H1 (cell line): ENCODE measurements around the gene POMT2. TPM values are rescaled to one million over a fixed set of nuclear protein-coding genes. Genes with fewer than 3 reads are reported as not detected.

Experiments used
- CTCF ChIA-PET: fragments of 300-600 bp; sonication (Branson Sonifier 250); formaldehyde crosslinking; loops from one replicate; lab custom pipeline; 2021; ENCODE audit not compliant: partially characterized antibody; lab: Charles Lee
- POLR2A ChIA-PET: fragments of 300-600 bp; sonication (Branson Sonifier 250); formaldehyde crosslinking; loops from one replicate; lab custom pipeline; 2021; ENCODE audit warnings: inconsistent platforms; ENCODE audit not compliant: partially characterized antibody; lab: Charles Lee
- DNase-seq, 2 experiments: peaks; one replicate each; pipeline versions ENCODE4 v3.0.0 to v3.0.0-alpha.2; 2010 to 2022; ENCODE audit warnings: low spot score in 2 of 2, low read depth in 1 of 2, mixed read lengths in 1 of 2
- FAIRE-seq: peaks from 2 replicates; lab custom pipeline; 2011; peaks lifted over from hg19 to GRCh38; lab: Jason Lieb, UNC
- H2AFZ ChIP-seq: 2 replicates; pipeline ENCODE4 v1.8.1; 2012; ENCODE audit warnings: low read length, inconsistent platforms
- H2AK5ac ChIP-seq: 2 replicates; pipeline ENCODE4 v1.6.1; 2013; ENCODE audit warnings: low read depth, low read length
- H2BK120ac ChIP-seq: replicated peaks from 2 replicates; pipeline ENCODE3; 2013; ENCODE audit warnings: low read depth, low read length, inconsistent platforms
- H2BK12ac ChIP-seq: 2 replicates; pipeline ENCODE4 v1.6.1; 2013; ENCODE audit warnings: low read depth, low read length
- H2BK15ac ChIP-seq: 2 replicates; pipeline ENCODE4 v1.6.1; 2013; ENCODE audit warnings: low read length
- H2BK20ac ChIP-seq: 2 replicates; pipeline ENCODE4 v1.6.1; 2013; ENCODE audit warnings: low read length
- H2BK5ac ChIP-seq: 2 replicates; pipeline ENCODE4 v1.6.1; 2013; ENCODE audit warnings: low read depth, low read length
- H3K14ac ChIP-seq: 2 replicates; pipeline ENCODE4 v1.6.1; 2013; ENCODE audit warnings: inconsistent platforms; ENCODE audit not compliant: insufficient read length
- H3K18ac ChIP-seq: 2 replicates; pipeline ENCODE4 v1.6.1; 2013; ENCODE audit warnings: low read length; ENCODE audit errors: extremely low read depth
- H3K23ac ChIP-seq: 2 replicates; pipeline ENCODE4 v1.6.1; 2013; ENCODE audit warnings: inconsistent platforms; ENCODE audit not compliant: insufficient read length
- H3K23me2 ChIP-seq: 2 replicates; pipeline ENCODE4 v1.6.1; 2013; ENCODE audit warnings: low read depth, low read length
- H3K27ac ChIP-seq: 2 replicates; pipeline ENCODE4 v1.6.1; 2011; ENCODE audit warnings: low read depth, low read length, inconsistent platforms
- H3K27me3 ChIP-seq, 4 experiments: replicated peaks in 1 of 4; 1 replicate in 1 of 4; 2 replicates in 3 of 4; pipeline versions ENCODE4 v1.6.1 to v1.8.1; 2011 to 2013; ENCODE audit warnings: low read length in 3 of 4, mild to moderate bottlenecking in 3 of 4, inconsistent platforms in 2 of 4, mixed read lengths in 2 of 4, moderate library complexity in 1 of 4; ENCODE audit not compliant: control insufficient read depth in 3 of 4, insufficient read depth in 3 of 4; ENCODE audit errors: extremely low read depth in 1 of 4
- H3K36me3 ChIP-seq, 4 experiments: 2 replicates each; pipeline versions ENCODE4 v1.6.1 to v1.8.1; 2011 to 2013; ENCODE audit warnings: mild to moderate bottlenecking in 4 of 4, low read length in 3 of 4, moderate library complexity in 2 of 4, control low read depth in 1 of 4, inconsistent platforms in 1 of 4; ENCODE audit not compliant: insufficient read depth in 4 of 4, control insufficient read depth in 2 of 4
- H3K4ac ChIP-seq: replicated peaks from 2 replicates; pipeline ENCODE3; 2013; ENCODE audit warnings: low read length, low read depth, mixed read lengths, inconsistent platforms; ENCODE audit not compliant: insufficient read length
- H3K4me1 ChIP-seq, 4 experiments: replicated peaks in 1 of 4; 1 replicate in 1 of 4; 2 replicates in 3 of 4; pipeline versions ENCODE4 v1.6.1 to v1.8.1; 2011 to 2013; ENCODE audit warnings: low read length in 3 of 4, inconsistent platforms in 2 of 4, mixed read lengths in 1 of 4; ENCODE audit not compliant: insufficient read depth in 4 of 4, control insufficient read depth in 3 of 4
- H3K4me2 ChIP-seq, 2 experiments: 2 replicates each; pipeline versions ENCODE4 v1.6.1 to v1.8.1; 2011 to 2013; ENCODE audit warnings: low read depth in 2 of 2, low read length in 2 of 2, control low read depth in 1 of 2, inconsistent platforms in 1 of 2, mild to moderate bottlenecking in 1 of 2; ENCODE audit not compliant: insufficient read depth in 1 of 2
- H3K4me3 ChIP-seq, 4 experiments: fragments of 200-600, 300-600 bp in 1 of 4; sonication (generic), shearing (Covaris generic), sonication (Bioruptor Twin) in 1 of 4; 2 replicates each; pipeline versions ENCODE4 v1.5.1 to v1.8.1; 2011 to 2016; ENCODE audit warnings: low read length in 4 of 4, low read depth in 3 of 4, control low read depth in 2 of 4, inconsistent platforms in 2 of 4, mild to moderate bottlenecking in 2 of 4, mixed read lengths in 1 of 4, moderate library complexity in 1 of 4; ENCODE audit not compliant: insufficient read depth in 2 of 4; ENCODE audit errors: extremely low read depth in 1 of 4
- H3K56ac ChIP-seq: replicated peaks from 2 replicates; pipeline ENCODE3; 2013; ENCODE audit warnings: low read depth, mild to moderate bottlenecking, mixed read lengths, low read length, inconsistent platforms; ENCODE audit not compliant: insufficient read length
- H3K79me1 ChIP-seq: 2 replicates; pipeline ENCODE4 v1.6.1; 2013; ENCODE audit warnings: low read depth, low read length, control low read depth
- H3K79me2 ChIP-seq, 2 experiments: 2 replicates each; pipeline versions ENCODE4 v1.6.1 to v1.8.1; 2012 to 2013; ENCODE audit warnings: low read length in 2 of 2, mild to moderate bottlenecking in 2 of 2, inconsistent platforms in 1 of 2; ENCODE audit not compliant: insufficient read depth in 2 of 2, control insufficient read depth in 1 of 2
- H3K9ac ChIP-seq, 4 experiments: replicated peaks in 1 of 4; 1 replicate in 1 of 4; 2 replicates in 3 of 4; pipeline versions ENCODE4 v1.6.1 to v1.8.1; 2011 to 2013; ENCODE audit warnings: low read depth in 3 of 4, low read length in 3 of 4, control low read depth in 2 of 4, mild to moderate bottlenecking in 2 of 4, moderate library complexity in 2 of 4, inconsistent platforms in 1 of 4; ENCODE audit errors: extremely low read depth in 1 of 4
- H3K9me3 ChIP-seq, 2 experiments: 2 replicates each; pipeline versions ENCODE4 v1.6.1 to v1.8.1; 2012 to 2013; ENCODE audit warnings: mild to moderate bottlenecking in 2 of 2, moderate library complexity in 2 of 2, control low read depth in 1 of 2, inconsistent platforms in 1 of 2, low read depth in 1 of 2, low read length in 1 of 2, mixed read lengths in 1 of 2; ENCODE audit not compliant: insufficient read depth in 2 of 2
- H4K20me1 ChIP-seq, 2 experiments: replicated peaks in 1 of 2; 2 replicates each; pipeline versions ENCODE3 to v1.8.1; 2011 to 2013; ENCODE audit warnings: inconsistent platforms in 2 of 2, low read length in 2 of 2, mild to moderate bottlenecking in 1 of 2; ENCODE audit not compliant: insufficient read depth in 2 of 2, control insufficient read depth in 1 of 2
- H4K5ac ChIP-seq: 2 replicates; pipeline ENCODE4 v1.6.1; 2013; ENCODE audit warnings: low read length, low read depth, mixed read lengths, inconsistent platforms; ENCODE audit not compliant: insufficient read length
- H4K8ac ChIP-seq: 2 replicates; pipeline ENCODE4 v1.8.0; 2013; ENCODE audit warnings: mild to moderate bottlenecking, moderate library complexity, low read length, inconsistent platforms; ENCODE audit not compliant: insufficient read depth; ENCODE audit errors: extremely low read depth
- H4K91ac ChIP-seq: replicated peaks from 2 replicates; pipeline ENCODE3; 2013; ENCODE audit warnings: low read length, mixed read lengths, inconsistent platforms; ENCODE audit not compliant: insufficient read length
- POLR2AphosphoS5 ChIP-seq: IDR thresholded peaks from 2 replicates; pipeline ENCODE4 v1.6.1; 2011; ENCODE audit warnings: low read depth, low read length
- RAD21 ChIP-seq, 2 experiments: IDR thresholded peaks in 1 of 2; conservative IDR thresholded peaks in 1 of 2; 2 replicates each; pipeline ENCODE4 v1.6.1; 2011; ENCODE audit warnings: low read depth in 2 of 2, low read length in 2 of 2, improper control_type of control experiment in 1 of 2, inconsistent platforms in 1 of 2, mild to moderate bottlenecking in 1 of 2, moderate library complexity in 1 of 2
- WGBS, 2 experiments: shearing (Covaris generic) in 1 of 2; methylation state at CpG; one replicate each; pipeline versions ENCODE4 v1.1.6 to v1.1.7; 2013 to 2015; ENCODE audit warnings: low lambda C conversion rate in 2 of 2, mixed read lengths in 2 of 2, inconsistent platforms in 1 of 2, low coverage in 1 of 2, missing lambda C conversion rate in 1 of 2; ENCODE audit not compliant: insufficient replicate concordance in 2 of 2, insufficient coverage in 1 of 2, insufficient read length in 1 of 2; ENCODE audit errors: extremely low coverage in 1 of 2, missing lambda C conversion rate in 1 of 2; 5-methylcytosine and 5-hydroxymethylcytosine counted together
- polyA plus RNA-seq, 7 experiments: library from polyadenylated mRNA; depleted of rRNA in 3 of 7; stranded (reverse) in 5 of 7; unstranded in 2 of 7; fragments of >200 nt in 5 of 7; fragments of 200-250 nt in 2 of 7; gene quantifications; 1 replicate in 5 of 7; 2 replicates in 1 of 7; 4 replicates in 1 of 7; pipeline versions ENCODE4 v1.2.1 to v1.2.3, GENCODE V29; 2011 to 2013; ENCODE audit warnings: missing spikeins in 2 of 7, mixed read lengths in 2 of 7
- total RNA-seq: library from RNA; stranded (reverse); fragmentation: NEBNext Ultra II Directional; extraction: Animal tissue kit (Norgen Biotek cat#: 25700); gene quantifications from 2 replicates; pipeline ENCODE4 v1.2.1, GENCODE V29; 2021

Gene POMT2
- total and polyA plus RNA-seq, 2 of the 8 experiments (the other 6 are each of a cell fraction or from before 2014, with no cell fraction given): 20.8 to 44.9 TPM

- Histone ChIP-seq H3K14ac (no peak overlapping the region), H3K79me1 (no peaks in the 10 kb centered on the region), H3K4me1 (no peaks in the 10 kb centered on the region; a peak in 1 of 7 replicates), H2BK5ac (no peak overlapping the region), H3K23me2 (no peaks in the 10 kb centered on the region), H2BK20ac (no peak overlapping the region), H4K20me1 (peaks cover 2% of the 10 kb centered on the region in 2 experiments), H3K9ac (no peak overlapping the region; a peak in 1 of 7 replicates), H3K36me3 (no peaks in the 10 kb centered on the region; a peak in 3 of 8 replicates), H3K79me2 (no peaks in the 10 kb centered on the region), H3K9me3 (no peaks in the 10 kb centered on the region), H3K27ac (no peak overlapping the region), H2AFZ (no peak overlapping the region), H3K4me2 (no peak overlapping the region), H2BK12ac (no peak overlapping the region), H3K4ac (no peak overlapping the region), H3K56ac (no peak overlapping the region), H4K8ac (no peak overlapping the region), H3K4me3 (no peak overlapping the region), H4K91ac (no peak overlapping the region), H3K23ac (no peak overlapping the region), H2BK15ac (no peak overlapping the region), H2AK5ac (no peak overlapping the region), H3K27me3 (no peaks in the 10 kb centered on the region), H2BK120ac (no peak overlapping the region), H4K5ac (no peak overlapping the region), H3K18ac (no peak overlapping the region)
- DNase-seq: no peak
- WGBS, 2 experiments: 79% methylated on average over 11 of the region's 15 CpGs; no CpG with 5 or more reads in 1 of the 2 experiments
- FAIRE-seq: no peak
- CTCF ChIA-PET: interaction anchor here (0.7 to 6.6 kb wide), 24 partner anchors 9 to 185 kb away, joined by 3 to 52 read pairs (median 4); partner anchors contain the start of gene TMEM63C
- TF ChIP-seq POLR2AphosphoS5: no peak
- TF ChIP-seq RAD21 (IDR thresholded peaks at IDR 0.05 in 1 of 2, conservative IDR thresholded peaks at IDR 0.05 in 1 of 2; ENCODE audit: low read depth in 2 of 2, low read length in 2 of 2): 0 out of 4 replicates have a peak, but pooled peaks of 1 of the 2 experiments have one; percentile 4
- POLR2A ChIA-PET: interaction anchor here (0.9 to 1.0 kb wide), 2 partner anchors 18 to 22 kb away, joined by 3 read pairs; no protein-coding TSS in a partner anchor
Measured at GRCh38 chr14:77240336-77240915, 80.3 kb downstream of the POMT2 start.
